Breast epithelium (tissue), 3 donors: ENCODE data around the gene DUSP15.

Experiments
- POLR2A ChIP-seq: fragments of 450-650 bp; IDR thresholded peaks from one replicate; pipeline ENCODE4 v1.6.1; 2016; ENCODE audit warnings: antibody characterized with exemption, mild to moderate bottlenecking, moderate library complexity
- TF ChIP-seq, protein P1 (sequence below), 3 donors: fragments of 450-650 bp; IDR thresholded peaks; one replicate each; pipeline ENCODE4 v1.5.1; 2016 to 2017; ENCODE audit warnings: antibody characterized with exemption in 3 of 3, mild to moderate bottlenecking in 3 of 3, moderate library complexity in 3 of 3

DNA sequence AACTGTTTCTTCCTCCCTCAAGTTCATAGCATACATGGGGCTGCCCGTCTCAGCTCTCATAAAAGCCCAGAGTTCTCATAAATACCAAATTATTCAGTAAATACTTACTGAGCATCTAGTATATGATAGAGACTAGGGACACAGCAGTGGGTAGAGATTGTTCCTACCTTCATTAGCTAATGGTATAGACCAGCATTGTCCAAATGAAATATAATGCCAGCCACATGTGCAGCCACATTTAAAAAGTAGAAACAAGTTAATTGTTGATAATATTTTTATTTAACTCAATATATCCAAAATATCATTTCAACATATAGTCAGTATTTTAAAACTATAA lies 1.3 kb upstream of the DUSP15 start:
- TF ChIP-seq, protein P1, sequence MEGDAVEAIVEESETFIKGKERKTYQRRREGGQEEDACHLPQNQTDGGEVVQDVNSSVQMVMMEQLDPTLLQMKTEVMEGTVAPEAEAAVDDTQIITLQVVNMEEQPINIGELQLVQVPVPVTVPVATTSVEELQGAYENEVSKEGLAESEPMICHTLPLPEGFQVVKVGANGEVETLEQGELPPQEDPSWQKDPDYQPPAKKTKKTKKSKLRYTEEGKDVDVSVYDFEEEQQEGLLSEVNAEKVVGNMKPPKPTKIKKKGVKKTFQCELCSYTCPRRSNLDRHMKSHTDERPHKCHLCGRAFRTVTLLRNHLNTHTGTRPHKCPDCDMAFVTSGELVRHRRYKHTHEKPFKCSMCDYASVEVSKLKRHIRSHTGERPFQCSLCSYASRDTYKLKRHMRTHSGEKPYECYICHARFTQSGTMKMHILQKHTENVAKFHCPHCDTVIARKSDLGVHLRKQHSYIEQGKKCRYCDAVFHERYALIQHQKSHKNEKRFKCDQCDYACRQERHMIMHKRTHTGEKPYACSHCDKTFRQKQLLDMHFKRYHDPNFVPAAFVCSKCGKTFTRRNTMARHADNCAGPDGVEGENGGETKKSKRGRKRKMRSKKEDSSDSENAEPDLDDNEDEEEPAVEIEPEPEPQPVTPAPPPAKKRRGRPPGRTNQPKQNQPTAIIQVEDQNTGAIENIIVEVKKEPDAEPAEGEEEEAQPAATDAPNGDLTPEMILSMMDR (IDR thresholded peaks at IDR 0.05): no peak
- TF ChIP-seq POLR2A: no peak
